Activated T-cell treated with anti-CD3 and anti-CD28 coated beads for 24 hours (primary cell): ENCODE data around the gene MGAT4A.
"Not testable (repeated sequence)": the region's sequence is repeated elsewhere in the genome, so short reads cannot be mapped to it uniquely, and the experiment has no call there.

Experiments used
- DNase-seq: peaks from one replicate; pipeline ENCODE4 v3.0.0-alpha.2; 2020; ENCODE audit warnings: low read depth

MGAT4A gene

GRCh38 chr2:98607104-98607503 is 123.8 kb downstream of the MGAT4A start:
- DNase-seq = no peak

GRCh38 chr2:98606431-98606830 is 124.5 kb downstream of the MGAT4A start:
- no peak for DNase-seq

GRCh38 chr2:98605076-98605475 is 125.9 kb downstream of the MGAT4A start:
- DNase-seq = no peak

GRCh38 chr2:98604547-98604946 is 126.4 kb downstream of the MGAT4A start:
- no peak for DNase-seq

- no peak for DNase-seq
These were observed 129.3 kb downstream of the MGAT4A start for GRCh38 chr2:98601532-98602132.

GRCh38 chr2:98598781-98599428 is 132.0 kb downstream of the MGAT4A start:
- DNase-seq = no peak

- not testable (repeated sequence) for DNase-seq
These were observed 136.3 kb downstream of the MGAT4A start for GRCh38 chr2:98594665-98595064.

GRCh38 chr2:98592565-98592964 is 138.4 kb downstream of the MGAT4A start:
- DNase-seq = no peak

- no peak for DNase-seq
These were observed 141.4 kb downstream of the MGAT4A start for GRCh38 chr2:98589489-98589888.

- no peak for DNase-seq
These were observed 142.0 kb downstream of the MGAT4A start for GRCh38 chr2:98588880-98589431.

- no peak for DNase-seq
These were observed 144.3 kb downstream of the MGAT4A start for GRCh38 chr2:98586551-98587140.

- no peak for DNase-seq
These were observed 145.5 kb downstream of the MGAT4A start for GRCh38 chr2:98585386-98585785.

GRCh38 chr2:98583816-98584618 is 146.9 kb downstream of the MGAT4A start:
- DNase-seq = no peak

GRCh38 chr2:98583276-98583675 is 147.7 kb downstream of the MGAT4A start:
- DNase-seq = no peak

- DNase-seq = no peak
These were observed 148.4 kb downstream of the MGAT4A start for GRCh38 chr2:98582523-98582922.

- DNase-seq = no peak
These were observed 150.2 kb downstream of the MGAT4A start for GRCh38 chr2:98580656-98581284.

GRCh38 chr2:98579926-98580325 is 151.0 kb downstream of the MGAT4A start:
- DNase-seq = no peak

GRCh38 chr2:98578231-98578630 is 152.7 kb downstream of the MGAT4A start:
- no peak for DNase-seq

- DNase-seq = no peak
These were observed 153.6 kb downstream of the MGAT4A start for GRCh38 chr2:98577313-98577712.

- DNase-seq = no peak
These were observed 154.1 kb downstream of the MGAT4A start for GRCh38 chr2:98576666-98577312.

GRCh38 chr2:98573426-98573825 is 157.5 kb downstream of the MGAT4A start:
- DNase-seq = no peak
